MM.1S (cell line): Measurements from ENCODE around the gene STX7.

Experiments used
- EZH2 ChIP-seq: fragments of 300-600 bp; sonication (generic); optimal IDR thresholded peaks from 2 replicates; pipeline ENCODE3; 2017; ENCODE audit warnings: low read depth, mild to moderate bottlenecking, antibody characterized with exemption, low read length, mixed read lengths
- EZH2phosphoT487 ChIP-seq: fragments of 300-600 bp; sonication (generic); IDR thresholded peaks from 2 replicates; pipeline ENCODE4 v1.6.1; 2018; ENCODE audit warnings: antibody characterized with exemption, low read length
- TF ChIP-seq, protein P1 (sequence below): fragments of 300-600 bp; sonication (generic); IDR thresholded peaks from 2 replicates; pipeline ENCODE4 v1.5.1; 2016; ENCODE audit warnings: antibody characterized with exemption, low read length, mixed read lengths

DNA sequence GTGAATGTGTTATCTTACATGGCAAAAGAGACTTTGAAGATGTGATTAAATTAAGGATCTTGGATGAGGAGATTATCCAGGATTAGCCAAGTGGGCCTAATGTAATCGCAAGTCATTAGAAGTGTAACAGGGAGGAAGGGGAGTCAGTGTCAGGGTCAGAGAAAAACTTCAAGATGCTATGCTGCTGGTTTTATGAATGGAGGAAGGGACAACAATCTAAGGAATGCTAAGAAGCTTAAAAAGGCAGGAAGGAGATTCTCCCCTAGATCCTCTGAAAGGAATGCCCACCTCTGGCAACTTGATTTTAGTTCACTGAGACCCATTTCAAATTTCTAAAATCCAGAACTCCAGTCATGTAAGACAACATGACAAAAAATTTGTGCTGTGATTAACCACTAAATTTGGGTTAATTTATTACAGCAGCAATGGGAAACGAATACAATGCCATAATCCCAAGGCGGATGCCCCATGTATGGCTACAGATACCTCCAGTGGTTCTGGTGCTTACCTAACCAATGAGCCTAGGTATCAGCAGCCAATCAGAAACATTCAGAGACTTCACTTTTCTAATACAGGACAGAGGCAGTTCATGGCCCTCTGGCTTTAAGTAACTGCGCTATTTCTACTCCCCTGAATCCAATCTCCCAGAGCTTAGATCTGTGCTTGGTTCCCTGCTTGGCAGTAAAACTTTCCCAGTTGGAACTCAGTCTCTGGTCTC lies 36.0 kb upstream of the STX7 start:
- TF ChIP-seq, protein P1, sequence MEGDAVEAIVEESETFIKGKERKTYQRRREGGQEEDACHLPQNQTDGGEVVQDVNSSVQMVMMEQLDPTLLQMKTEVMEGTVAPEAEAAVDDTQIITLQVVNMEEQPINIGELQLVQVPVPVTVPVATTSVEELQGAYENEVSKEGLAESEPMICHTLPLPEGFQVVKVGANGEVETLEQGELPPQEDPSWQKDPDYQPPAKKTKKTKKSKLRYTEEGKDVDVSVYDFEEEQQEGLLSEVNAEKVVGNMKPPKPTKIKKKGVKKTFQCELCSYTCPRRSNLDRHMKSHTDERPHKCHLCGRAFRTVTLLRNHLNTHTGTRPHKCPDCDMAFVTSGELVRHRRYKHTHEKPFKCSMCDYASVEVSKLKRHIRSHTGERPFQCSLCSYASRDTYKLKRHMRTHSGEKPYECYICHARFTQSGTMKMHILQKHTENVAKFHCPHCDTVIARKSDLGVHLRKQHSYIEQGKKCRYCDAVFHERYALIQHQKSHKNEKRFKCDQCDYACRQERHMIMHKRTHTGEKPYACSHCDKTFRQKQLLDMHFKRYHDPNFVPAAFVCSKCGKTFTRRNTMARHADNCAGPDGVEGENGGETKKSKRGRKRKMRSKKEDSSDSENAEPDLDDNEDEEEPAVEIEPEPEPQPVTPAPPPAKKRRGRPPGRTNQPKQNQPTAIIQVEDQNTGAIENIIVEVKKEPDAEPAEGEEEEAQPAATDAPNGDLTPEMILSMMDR: no peak
- TF ChIP-seq EZH2: no peak
- no peak for TF ChIP-seq EZH2phosphoT487
